ENCODE results near the gene OR5K4. TPM values are rescaled to one million over a fixed set of nuclear protein-coding genes. Genes with fewer than 3 reads are reported as not detected.
A peak's percentile ranks its signal among the peaks of the same experiment; 100 is the strongest.

Gene OR5K4, protein sequence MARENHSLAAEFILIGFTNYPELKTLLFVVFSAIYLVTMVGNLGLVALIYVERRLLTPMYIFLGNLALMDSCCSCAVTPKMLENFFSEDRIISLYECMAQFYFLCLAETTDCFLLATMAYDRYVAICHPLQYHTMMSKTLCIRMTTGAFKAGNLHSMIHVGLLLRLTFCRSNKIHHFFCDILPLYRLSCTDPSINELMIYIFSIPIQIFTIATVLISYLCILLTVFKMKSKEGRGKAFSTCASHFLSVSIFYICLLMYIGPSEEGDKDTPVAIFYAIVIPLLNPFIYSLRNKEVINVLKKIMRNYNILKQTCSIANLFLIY
- total RNA-seq = not detected

DNA sequence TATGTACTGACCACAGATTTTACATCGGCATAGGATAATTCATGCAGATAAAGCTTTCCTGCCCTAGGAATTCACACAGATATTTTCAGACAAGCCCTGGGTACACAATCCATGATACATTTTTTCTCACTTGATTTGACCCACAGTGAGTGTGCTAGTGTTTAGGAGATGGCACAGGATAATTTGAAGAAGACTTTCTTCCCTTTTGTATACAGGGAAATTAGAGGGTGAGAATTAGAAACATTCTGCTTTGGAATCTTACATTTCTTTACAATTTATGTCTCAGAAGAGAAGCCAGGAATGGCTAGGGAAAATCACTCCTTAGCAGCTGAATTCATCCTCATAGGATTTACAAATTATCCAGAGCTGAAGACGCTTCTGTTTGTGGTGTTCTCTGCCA lies at the start of gene OR5K4:
Gene OR5K4 (plus strand): TSS at position 301 of the 400 bp plus-strand sequence. CDS start 0 bp downstream, at position 301.
- DNase-seq = no peak
- H3K27ac Mint-ChIP-seq = no peak within 1 kb of the TSS
- no peaks in the 10 kb centered on the region for H3K4me1 Mint-ChIP-seq
- peaks cover 46% of the 10 kb centered on the region for H3K27me3 Mint-ChIP-seq
- ChIA-PET POLR2A (no interaction called here), CTCF (no interaction called here)
- no peaks in the 10 kb centered on the region for H3K36me3 Mint-ChIP-seq (ENCODE audit: low read depth)
- H3K4me3 Mint-ChIP-seq = no peak within 1 kb of the TSS
- H3K9me3 Mint-ChIP-seq = no peaks in the 10 kb centered on the region

DNA sequence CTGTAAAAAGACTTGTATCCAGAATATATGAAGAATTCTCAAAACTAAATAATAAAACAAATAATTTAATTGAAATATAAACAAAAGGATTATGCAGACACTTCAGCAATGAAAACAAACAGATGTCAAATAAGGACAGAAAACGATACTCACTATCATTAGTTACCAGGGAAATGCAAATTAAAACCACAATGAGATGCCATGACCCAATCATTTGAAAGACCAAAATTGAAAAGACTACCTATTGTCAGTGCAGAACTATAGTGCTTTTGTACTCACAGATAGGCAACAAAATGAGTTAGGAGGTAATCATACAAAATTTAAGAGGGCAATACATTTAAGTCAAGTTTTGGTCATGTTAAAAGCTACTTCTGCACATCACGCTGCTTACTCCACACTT lies 31.6 kb upstream of the OR5K4 start:
- CTCF ChIA-PET = no interaction called here
- peaks cover 21% of the 10 kb centered on the region for H3K27me3 Mint-ChIP-seq
- H3K36me3 Mint-ChIP-seq (ENCODE audit: low read depth) = no peaks in the 10 kb centered on the region
- DNase-seq = no peak
- no peaks in the 10 kb centered on the region for H3K9me3 Mint-ChIP-seq
- POLR2A ChIA-PET = no interaction called here
- H3K4me3 Mint-ChIP-seq = no peak overlapping the region
- H3K4me1 Mint-ChIP-seq = peaks cover 5% of the 10 kb centered on the region
- no peak overlapping the region for H3K27ac Mint-ChIP-seq

DNA sequence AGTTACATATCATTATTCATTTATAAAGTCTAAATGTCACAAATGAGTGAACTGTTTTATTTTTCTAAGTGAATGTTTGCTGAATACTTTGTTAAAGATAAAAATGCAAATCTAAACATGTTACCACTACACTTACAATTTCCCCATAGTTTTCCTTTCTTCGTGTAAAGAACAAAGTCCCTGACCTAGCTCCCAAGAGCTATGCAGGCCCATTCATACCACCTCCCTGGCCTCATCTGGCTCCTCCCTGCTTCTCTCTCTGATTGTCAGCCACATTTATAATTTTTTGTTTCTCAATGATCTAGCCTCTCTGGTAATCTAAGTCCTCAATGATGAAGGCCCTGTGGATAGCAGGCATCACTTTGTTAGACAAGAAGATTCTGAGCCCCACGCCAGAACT lies 31.0 kb upstream of the OR5K4 start:
- H3K27me3 Mint-ChIP-seq = peaks cover 21% of the 10 kb centered on the region
- H3K4me1 Mint-ChIP-seq = peaks cover 11% of the 10 kb centered on the region
- H3K27ac Mint-ChIP-seq = no peak overlapping the region
- ChIA-PET POLR2A (no interaction called here), CTCF (no interaction called here)
- no peak for DNase-seq
- H3K4me3 Mint-ChIP-seq = no peak overlapping the region
- no peaks in the 10 kb centered on the region for H3K36me3 Mint-ChIP-seq (ENCODE audit: low read depth)
- no peaks in the 10 kb centered on the region for H3K9me3 Mint-ChIP-seq

DNA sequence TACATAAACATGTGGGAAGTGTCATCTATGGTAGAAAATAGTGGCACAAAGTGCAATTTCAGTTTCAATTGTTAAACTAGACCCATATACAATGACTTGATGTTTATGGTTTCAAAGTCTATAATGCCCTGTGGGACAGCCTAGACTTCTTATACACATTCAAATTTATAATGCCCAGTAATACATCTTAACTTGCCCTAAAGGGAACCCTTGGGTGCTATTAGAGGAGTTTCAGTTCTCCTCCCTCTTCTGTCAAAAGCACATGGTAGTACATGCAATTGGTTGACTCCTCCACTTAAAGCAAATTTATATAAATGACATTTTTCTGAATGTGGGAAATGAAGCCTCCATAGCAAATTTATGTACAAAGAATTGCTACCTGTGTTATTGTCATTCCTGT lies 30.2 kb upstream of the OR5K4 start:
- Mint-ChIP-seq H3K27me3 (peaks cover 21% of the 10 kb centered on the region), H3K4me1 (peaks cover 16% of the 10 kb centered on the region), H3K36me3 (ENCODE audit: low read depth) (no peaks in the 10 kb centered on the region), H3K4me3 (no peak overlapping the region), H3K27ac (no peak overlapping the region), H3K9me3 (no peaks in the 10 kb centered on the region)
- DNase-seq = no peak
- POLR2A ChIA-PET = no interaction called here
- CTCF ChIA-PET = no interaction called here

DNA sequence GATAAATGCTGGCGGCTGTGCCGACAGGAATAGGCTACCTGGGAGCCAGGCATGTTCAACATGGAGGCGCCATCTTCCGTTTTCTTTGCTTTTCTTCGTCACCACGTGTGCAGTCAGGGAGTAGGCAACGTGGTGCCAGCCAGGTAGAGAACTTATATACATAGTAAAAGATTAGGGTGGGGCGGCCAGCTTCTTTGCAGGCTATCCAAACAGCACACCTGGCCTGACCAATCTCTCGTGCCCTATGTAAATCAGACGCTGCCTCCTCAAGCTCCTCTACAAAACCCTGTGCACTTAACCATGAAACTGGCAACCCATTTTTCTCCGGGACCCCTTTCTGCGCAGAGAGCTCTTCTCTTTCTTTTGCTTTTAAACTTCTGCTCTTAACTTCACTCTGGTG lies 28.6 kb upstream of the OR5K4 start:
- CTCF ChIA-PET = interaction anchor here (1.0 to 1.1 kb wide), 3 partner anchors 10 to 288 kb away, joined by 3 read pairs; no protein-coding TSS in a partner anchor
- POLR2A ChIA-PET = no interaction called here
- no peaks in the 10 kb centered on the region for H3K9me3 Mint-ChIP-seq
- H3K27me3 Mint-ChIP-seq = peaks cover 21% of the 10 kb centered on the region
- H3K36me3 Mint-ChIP-seq (ENCODE audit: low read depth) = no peaks in the 10 kb centered on the region
- H3K27ac Mint-ChIP-seq = no peak overlapping the region
- H3K4me1 Mint-ChIP-seq = peaks cover 19% of the 10 kb centered on the region
- H3K4me3 Mint-ChIP-seq = no peak overlapping the region
- no peak for DNase-seq

DNA sequence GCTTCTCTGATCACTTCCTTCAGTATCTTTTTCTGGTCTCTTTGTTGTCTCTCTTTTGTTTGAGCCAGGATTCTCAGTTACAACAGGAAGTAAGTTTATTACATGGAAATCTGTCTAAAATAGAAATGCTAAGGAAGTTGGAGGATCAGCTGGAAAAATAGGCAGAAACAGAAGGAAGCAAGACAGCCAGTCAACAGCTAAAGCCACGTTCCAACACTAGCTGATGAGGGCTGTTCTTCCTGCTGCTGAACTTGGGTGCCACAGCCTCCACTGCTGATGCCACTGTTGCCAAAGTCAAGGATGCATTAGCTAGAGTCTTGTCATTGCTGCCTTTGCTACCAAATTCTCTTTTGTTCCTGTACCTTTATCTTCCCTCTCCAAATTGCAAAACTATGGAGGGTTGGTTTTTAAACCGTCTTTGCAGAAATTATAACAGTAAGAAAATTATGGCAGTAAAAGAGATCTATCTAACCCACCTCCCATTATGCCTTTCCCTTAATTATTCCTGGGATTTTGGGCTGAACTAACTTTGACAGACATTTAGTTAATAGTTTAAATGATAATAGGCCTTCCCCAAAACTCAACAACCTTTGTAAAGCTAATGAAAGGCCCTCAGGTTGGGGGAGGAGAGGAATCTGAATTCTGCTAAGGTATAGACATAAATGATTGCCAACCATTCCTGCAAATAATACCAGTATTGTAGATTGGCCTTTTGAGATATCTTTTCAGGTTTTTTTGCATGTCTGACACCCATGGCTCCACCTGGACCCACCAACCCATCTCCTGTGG lies 27.4 kb upstream of the OR5K4 start:
- Mint-ChIP-seq H3K4me3 (no peak overlapping the region), H3K9me3 (no peaks in the 10 kb centered on the region), H3K27ac (no peak overlapping the region), H3K4me1 (peaks cover 19% of the 10 kb centered on the region), H3K27me3 (peaks cover 32% of the 10 kb centered on the region), H3K36me3 (ENCODE audit: low read depth) (no peaks in the 10 kb centered on the region)
- CTCF ChIA-PET = interaction anchor here (1.0 to 1.2 kb wide), 2 partner anchors 276 to 287 kb away, joined by 3 to 5 read pairs; no protein-coding TSS in a partner anchor
- POLR2A ChIA-PET = no interaction called here
- DNase-seq = no peak

DNA sequence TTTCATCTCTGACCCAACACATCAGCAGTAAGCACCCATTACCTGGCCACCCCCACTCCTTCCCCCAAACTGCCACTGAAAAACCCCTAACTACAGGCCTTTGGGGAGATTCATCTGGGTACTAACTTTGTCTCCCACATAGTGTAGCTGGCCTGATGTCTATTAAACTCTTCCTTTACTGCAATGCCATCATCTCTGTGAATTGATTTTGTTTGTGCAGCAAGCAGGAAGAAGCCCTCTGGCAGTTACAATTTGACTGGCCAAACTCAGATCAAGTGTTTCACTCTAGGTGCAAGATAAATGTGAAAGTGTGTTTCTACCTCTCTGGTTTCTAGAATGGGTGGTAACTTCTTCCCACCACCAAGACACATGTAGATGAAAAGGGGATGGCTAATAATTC lies 26.7 kb upstream of the OR5K4 start:
- Mint-ChIP-seq H3K36me3 (ENCODE audit: low read depth) (no peaks in the 10 kb centered on the region), H3K27me3 (peaks cover 38% of the 10 kb centered on the region), H3K4me1 (peaks cover 19% of the 10 kb centered on the region), H3K4me3 (no peak overlapping the region), H3K9me3 (no peaks in the 10 kb centered on the region), H3K27ac (no peak overlapping the region)
- ChIA-PET POLR2A (no interaction called here), CTCF (interaction anchor here (1.2 kb wide), 1 partner anchor 288 kb away, joined by 5 read pairs; no protein-coding TSS in a partner anchor)
- no peak for DNase-seq

DNA sequence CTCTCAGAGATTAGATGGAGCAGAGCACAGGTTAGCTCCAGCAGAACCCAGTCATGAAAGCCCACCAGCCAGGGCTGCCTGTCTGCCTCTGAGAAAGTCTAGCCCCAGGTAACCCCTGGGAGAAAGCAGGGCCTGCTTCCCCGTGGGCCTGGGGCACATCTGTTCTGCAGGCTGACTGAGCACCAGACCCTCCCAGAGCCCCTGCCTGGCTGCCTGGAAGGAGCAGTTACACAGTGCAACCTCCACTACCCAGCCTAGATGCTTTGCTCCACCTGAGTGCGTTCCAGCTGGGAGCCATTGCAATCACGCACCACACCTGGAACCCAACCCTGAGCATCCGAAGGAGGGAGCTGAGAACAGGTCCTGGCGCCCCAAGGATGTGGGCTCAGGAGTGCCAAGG lies 24.7 kb upstream of the OR5K4 start:
- no peak for DNase-seq
- H3K4me3 Mint-ChIP-seq = no peak overlapping the region
- H3K9me3 Mint-ChIP-seq = no peaks in the 10 kb centered on the region
- H3K36me3 Mint-ChIP-seq (ENCODE audit: low read depth) = no peaks in the 10 kb centered on the region
- peaks cover 19% of the 10 kb centered on the region for H3K4me1 Mint-ChIP-seq
- peaks cover 46% of the 10 kb centered on the region for H3K27me3 Mint-ChIP-seq
- H3K27ac Mint-ChIP-seq = no peak overlapping the region
- ChIA-PET CTCF (interaction anchor here (0.8 to 2.2 kb wide), 8 partner anchors 13 to 497 kb away, joined by 3 to 8 read pairs (median 4); no protein-coding TSS in a partner anchor), POLR2A (no interaction called here)

DNA sequence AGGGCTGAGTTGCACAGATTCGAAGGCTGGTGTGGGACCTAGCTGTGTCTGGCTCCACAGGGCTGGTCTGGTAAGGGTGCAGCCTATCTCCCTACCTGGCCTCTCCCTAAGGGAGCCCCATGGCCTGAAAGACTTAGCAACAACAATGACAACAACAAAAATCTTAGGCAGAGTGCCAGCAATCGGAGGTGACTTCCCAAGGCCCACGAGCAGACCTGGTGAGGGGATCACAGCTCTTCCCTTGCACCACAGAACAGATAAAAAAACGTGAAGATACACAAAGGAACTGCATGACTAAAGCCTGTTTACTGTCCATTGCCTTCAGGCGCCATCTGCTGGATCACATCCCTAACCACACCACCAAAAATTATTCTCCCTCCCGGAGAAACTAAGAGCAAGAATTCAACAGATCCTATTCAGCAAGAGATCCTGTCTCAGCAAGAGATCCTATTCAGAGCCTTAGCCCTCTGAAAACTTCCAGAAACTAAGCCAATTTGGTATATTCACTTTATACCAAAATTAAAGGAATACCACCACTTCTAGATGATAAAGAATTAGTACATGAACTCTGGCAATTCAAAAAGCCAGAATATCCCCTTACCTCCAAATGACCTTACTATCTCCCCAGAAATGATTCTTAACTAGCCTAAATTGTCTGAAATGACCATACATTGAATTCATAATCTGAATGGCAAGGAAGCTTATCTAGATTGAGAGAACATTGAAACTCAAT lies 24.1 kb upstream of the OR5K4 start:
- peaks cover 51% of the 10 kb centered on the region for H3K27me3 Mint-ChIP-seq
- no peak overlapping the region for H3K27ac Mint-ChIP-seq
- H3K9me3 Mint-ChIP-seq = no peaks in the 10 kb centered on the region
- H3K4me3 Mint-ChIP-seq = no peak overlapping the region
- no peaks in the 10 kb centered on the region for H3K36me3 Mint-ChIP-seq (ENCODE audit: low read depth)
- peak; percentile 60 for DNase-seq
- ChIA-PET CTCF (interaction anchor here (0.8 to 2.2 kb wide), 11 partner anchors 10 to 828 kb away, joined by 3 to 8 read pairs (median 4); no protein-coding TSS in a partner anchor), POLR2A (no interaction called here)
- peaks cover 22% of the 10 kb centered on the region for H3K4me1 Mint-ChIP-seq

DNA sequence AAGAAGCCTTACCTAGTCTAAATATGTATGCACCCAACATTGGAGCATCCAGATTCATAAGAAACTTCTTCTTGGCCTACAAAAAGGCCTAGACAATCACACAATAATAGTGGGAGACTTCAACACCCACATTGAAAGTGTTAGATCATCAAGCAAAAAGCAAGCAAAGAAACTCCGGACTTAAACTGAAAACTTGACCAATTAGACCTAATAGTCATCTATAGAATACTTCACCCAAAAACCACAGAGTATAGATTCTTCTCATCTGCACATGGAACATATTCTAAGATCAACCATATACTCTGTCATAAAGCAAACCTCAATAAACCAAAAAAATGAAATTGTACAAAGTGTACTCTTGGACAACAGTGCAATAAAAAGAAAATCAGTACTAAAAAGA lies 22.3 kb upstream of the OR5K4 start:
- H3K36me3 Mint-ChIP-seq (ENCODE audit: low read depth) = no peaks in the 10 kb centered on the region
- ChIA-PET CTCF (interaction anchor here (1.7 kb wide), 1 partner anchor 292 kb away, joined by 5 read pairs; no protein-coding TSS in a partner anchor), POLR2A (no interaction called here)
- peaks cover 22% of the 10 kb centered on the region for H3K4me1 Mint-ChIP-seq
- H3K27me3 Mint-ChIP-seq = peaks cover 49% of the 10 kb centered on the region
- no peaks in the 10 kb centered on the region for H3K9me3 Mint-ChIP-seq
- no peak overlapping the region for H3K4me3 Mint-ChIP-seq
- H3K27ac Mint-ChIP-seq = no peak overlapping the region
- DNase-seq = no peak

DNA sequence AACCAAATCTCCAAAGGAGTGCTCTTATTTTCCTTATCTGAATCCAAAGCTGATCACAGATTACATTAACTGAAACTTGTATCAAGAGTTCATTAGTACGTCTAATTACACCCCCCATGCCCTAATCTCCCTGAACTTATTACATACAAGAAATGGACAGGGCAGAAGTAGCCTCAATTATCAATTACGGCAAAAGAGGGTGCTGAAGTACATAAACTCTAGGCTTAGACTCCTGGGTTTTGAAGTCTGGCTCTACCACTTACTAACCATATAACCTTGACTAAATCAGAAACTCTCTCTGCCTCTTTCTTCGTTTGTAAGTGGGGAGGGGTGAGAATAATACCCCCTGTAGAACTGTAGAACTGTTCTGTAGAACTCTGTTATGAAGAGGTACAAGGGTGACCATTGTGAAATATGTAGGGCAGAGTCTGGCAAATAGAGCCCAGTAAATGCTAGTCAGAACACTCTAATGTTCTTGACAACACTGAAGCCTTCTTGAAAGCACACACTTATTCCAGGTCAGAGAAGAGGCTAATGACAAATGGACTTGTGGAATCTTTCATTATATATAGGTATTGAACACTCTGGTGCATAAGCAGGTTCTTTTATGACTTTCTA lies 19.6 kb upstream of the OR5K4 start:
- DNase-seq = peak; percentile 26
- ChIA-PET POLR2A (no interaction called here), CTCF (interaction anchor here (1.4 to 1.7 kb wide), 2 partner anchors 10 to 291 kb away, joined by 3 to 4 read pairs; no protein-coding TSS in a partner anchor)
- Mint-ChIP-seq H3K27me3 (peaks cover 65% of the 10 kb centered on the region), H3K9me3 (no peaks in the 10 kb centered on the region), H3K36me3 (ENCODE audit: low read depth) (no peaks in the 10 kb centered on the region), H3K27ac (no peak overlapping the region), H3K4me1 (peaks cover 6% of the 10 kb centered on the region), H3K4me3 (no peak overlapping the region)

DNA sequence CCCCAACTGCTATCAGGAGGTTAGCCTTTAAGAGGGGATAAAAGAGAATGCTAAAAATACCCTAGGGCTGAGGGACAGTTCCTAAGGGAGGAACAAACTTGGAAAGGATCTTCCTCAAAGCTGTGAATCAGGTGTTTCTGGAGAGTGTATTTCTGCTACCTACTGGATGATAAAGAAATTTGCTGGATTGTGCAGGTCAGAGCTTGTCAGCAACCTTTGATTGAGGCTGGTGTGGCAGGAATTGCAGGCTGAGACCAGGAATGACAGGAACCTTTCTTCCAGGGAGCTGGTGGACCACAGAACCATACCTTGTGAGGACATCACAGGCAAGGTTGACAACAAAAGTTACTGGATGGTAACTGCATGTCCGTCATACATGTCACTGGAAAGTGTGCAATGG lies 14.6 kb upstream of the OR5K4 start:
- ChIA-PET CTCF (interaction anchor here (1.4 to 2.4 kb wide), 2 partner anchors 9 to 11 kb away, joined by 5 to 6 read pairs; no protein-coding TSS in a partner anchor), POLR2A (no interaction called here)
- H3K27me3 Mint-ChIP-seq = peaks cover 65% of the 10 kb centered on the region
- no peak overlapping the region for H3K27ac Mint-ChIP-seq
- DNase-seq = no peak
- H3K4me1 Mint-ChIP-seq = peaks cover 7% of the 10 kb centered on the region
- H3K36me3 Mint-ChIP-seq (ENCODE audit: low read depth) = no peaks in the 10 kb centered on the region
- H3K4me3 Mint-ChIP-seq = no peak overlapping the region
- H3K9me3 Mint-ChIP-seq = no peaks in the 10 kb centered on the region

Data from activated CD4-positive, alpha-beta T cell treated with anti-CD3 and anti-CD28 coated beads, Interleukin-2, amount 10 ng/mL, durations not matched to agents 7 days and 5 days (primary cell).